HepG2 (cell line): ENCODE results near the gene NR2F1-AS1. TPM values are rescaled to one million over a fixed set of nuclear protein-coding genes. Genes with fewer than 3 reads are reported as not detected.
A peak's percentile ranks its signal among the peaks of the same experiment; 100 is the strongest.

Experiments
- ATAC-seq: fragments of 200-7000 bp; cut with Tn5 transposase; 3 replicates; pipeline ENCODE4 v1.9.1; 2020; ENCODE audit warnings: mild to moderate bottlenecking, moderate library complexity
- BruUV-seq: library from RNA; stranded (reverse); fragments of 400-500 nt; replicated peaks from 2 replicates; lab custom pipeline; 2021; lab: Mats Ljungman, UMichigan
- CTCF ChIA-PET: fragments of 300-600 bp; formaldehyde crosslinking; extraction: SDS; loops from one replicate; lab custom pipeline; 2021; ENCODE audit warnings: low total read pairs, inconsistent platforms, low intra/inter-chr PET ratio; lab: Yijun Ruan, JAX
- POLR2A ChIA-PET: fragments of 350-600 bp; sonication (Branson Sonifier 250); formaldehyde crosslinking; loops from one replicate; lab custom pipeline; 2020; ENCODE audit warnings: antibody characterized with exemption, inconsistent platforms; lab: Yijun Ruan, JAX
- DNase-seq: peaks from one replicate; pipeline ENCODE4 v3.0.0-alpha.2; 2015; ENCODE audit warnings: low spot score
- FAIRE-seq: peaks from 3 replicates; lab custom pipeline; 2011; peaks lifted over from hg19 to GRCh38; lab: Jason Lieb, UNC
- H2AFZ ChIP-seq: one replicate; pipeline ENCODE4 v1.6.1; 2011; ENCODE audit warnings: low read length, inconsistent platforms
- H3K27ac ChIP-seq: fragments of 300-600 bp; 3 replicates; pipeline ENCODE4 v1.8.0; 2011; ENCODE audit warnings: mixed run types, mild to moderate bottlenecking, mixed read lengths, low read length, inconsistent platforms; ENCODE audit not compliant: insufficient read depth; ENCODE audit errors: extremely low read length
- H3K27me3 ChIP-seq, 2 experiments: fragments of 200-600 bp in 1 of 2; 2 replicates in 1 of 2; 3 replicates in 1 of 2; pipeline versions ENCODE4 v1.6.0 to v1.8.0; 2011; ENCODE audit warnings: low read length in 2 of 2, mild to moderate bottlenecking in 2 of 2, moderate library complexity in 2 of 2, inconsistent platforms in 1 of 2; ENCODE audit not compliant: insufficient read depth in 2 of 2, control insufficient read depth in 1 of 2
- H3K36me3 ChIP-seq, 2 experiments: fragments of 200-600 bp in 1 of 2; replicated peaks in 1 of 2; 2 replicates in 1 of 2; 3 replicates in 1 of 2; pipeline versions ENCODE4 v1.5.1 to v1.8.0; 2011; ENCODE audit warnings: low read length in 2 of 2, inconsistent platforms in 1 of 2; ENCODE audit not compliant: insufficient read depth in 2 of 2, control insufficient read depth in 1 of 2
- H3K4me1 ChIP-seq: 2 replicates; pipeline ENCODE4 v1.5.1; 2012; ENCODE audit warnings: low read length, inconsistent platforms; ENCODE audit not compliant: insufficient read depth
- H3K4me2 ChIP-seq: 2 replicates; pipeline ENCODE4 v1.6.0; 2011; ENCODE audit warnings: low read depth, low read length, inconsistent platforms
- H3K4me3 ChIP-seq, 3 experiments: fragments of 200-600 bp in 1 of 3; sonication (generic), shearing (Covaris generic) in 1 of 3; replicated peaks in 1 of 3; 2 replicates each; pipeline ENCODE4 v1.5.1; 2011 to 2016; ENCODE audit warnings: low read length in 3 of 3, inconsistent platforms in 2 of 3, low read depth in 2 of 3, mild to moderate bottlenecking in 2 of 3, control low read depth in 1 of 3, mixed read lengths in 1 of 3; ENCODE audit not compliant: insufficient read depth in 1 of 3
- H3K79me2 ChIP-seq: one replicate; pipeline ENCODE4 v1.6.1; 2011; ENCODE audit warnings: low read length, inconsistent platforms; ENCODE audit not compliant: insufficient read depth
- H3K9ac ChIP-seq: 2 replicates; pipeline ENCODE4 v1.6.0; 2011; ENCODE audit warnings: mild to moderate bottlenecking, low read depth, low read length, inconsistent platforms; ENCODE audit not compliant: insufficient read depth
- H3K9me3 ChIP-seq: 2 replicates; pipeline ENCODE4 v1.5.1; 2012; ENCODE audit warnings: mild to moderate bottlenecking, low read length
- H4K20me1 ChIP-seq: 2 replicates; pipeline ENCODE4 v1.6.0; 2011; ENCODE audit warnings: inconsistent platforms, mild to moderate bottlenecking, low read length, moderate library complexity; ENCODE audit not compliant: insufficient read depth
- HNRNPH1 ChIP-seq: fragments of 200-400 bp; formaldehyde crosslinking; optimal IDR thresholded peaks from 2 replicates; pipeline ENCODE3; 2017; ENCODE audit warnings: mild to moderate bottlenecking, low read depth, low read length
- HNRNPL ChIP-seq: fragments of 200-400 bp; formaldehyde crosslinking; IDR thresholded peaks from 2 replicates; pipeline ENCODE4 v1.6.1; 2017; ENCODE audit warnings: mild to moderate bottlenecking, low read depth, low read length
- KDM2A ChIP-seq: sonication (generic); formaldehyde crosslinking; IDR thresholded peaks from 2 replicates; pipeline ENCODE4 v1.4.0; 2020; ENCODE audit warnings: low read depth, missing genetic modification reagents, borderline replicate concordance
- POLR2AphosphoS2 ChIP-seq: IDR thresholded peaks from 2 replicates; pipeline ENCODE4 v1.6.1; 2011; ENCODE audit warnings: low read depth, low read length, improper control_type of control experiment
- SRSF1 ChIP-seq: fragments of 200-400 bp; formaldehyde crosslinking; optimal IDR thresholded peaks from 2 replicates; pipeline ENCODE3; 2017; ENCODE audit warnings: mild to moderate bottlenecking, low read depth, low read length, moderate library complexity
- ZBTB3 ChIP-seq: sonication (generic); formaldehyde crosslinking; IDR thresholded peaks from 2 replicates; pipeline ENCODE4 v1.4.0; 2020; ENCODE audit warnings: low read depth, mild to moderate bottlenecking, moderate library complexity, missing genetic modification reagents, borderline replicate concordance
- ZFY ChIP-seq: sonication (generic); formaldehyde crosslinking; IDR thresholded peaks from 2 replicates; pipeline ENCODE4 v1.4.0; 2020; ENCODE audit warnings: missing genetic modification reagents
- ZNF207 ChIP-seq: fragments of 450-650 bp; IDR thresholded peaks from 2 replicates; pipeline ENCODE4 v1.6.1; 2016; ENCODE audit warnings: antibody characterized with exemption, borderline replicate concordance
- WGBS: methylation state at CpG from one replicate; pipeline ENCODE4 v1.1.6; 2017; ENCODE audit warnings: low lambda C conversion rate; 5-methylcytosine and 5-hydroxymethylcytosine counted together
- in situ Hi-C: cut with HindIII; loops from 2 replicates; pipeline ENCODE4 v1.10.0; 2017; ENCODE audit warnings: low pct_unique_long_range_greater_than_20kb; ENCODE audit not compliant: extremely low pct_ligation_motif_present
- intact Hi-C: fragments of 100-400 bp; cut with micrococcal nuclease; formaldehyde crosslinking; loops from one replicate; pipeline ENCODE4 v1.10.0; 2022; ENCODE audit not compliant: unreplicated experiment
- polyA plus RNA-seq, 8 experiments: library from polyadenylated mRNA; depleted of rRNA in 3 of 8; stranded (reverse) in 7 of 8; unstranded in 1 of 8; fragments of >200 nt; fragmentation: Illumina TruSeq in 4 of 8; extraction: Trizol in 4 of 8; gene quantifications; 2 replicates each; pipeline versions ENCODE4 v1.2.1 to v1.2.3, GENCODE V29; 2011 to 2016; ENCODE audit warnings: low read depth in 4 of 8, missing spikeins in 1 of 8, mixed read lengths in 1 of 8; ENCODE audit not compliant: insufficient read depth in 1 of 8
- total RNA-seq, 5 experiments: library from RNA; depleted of rRNA; stranded (reverse); fragments of >200 nt; fragmentation: Illumina TruSeq; extraction: Trizol; gene quantifications; 2 replicates each; pipeline ENCODE4 v1.2.3, GENCODE V29; 2016; ENCODE audit warnings: low read depth in 1 of 5
- TF ChIP-seq, protein P1 (sequence below): sonication (generic); formaldehyde crosslinking; IDR thresholded peaks from 2 replicates; pipeline ENCODE4 v1.5.0; 2020; ENCODE audit warnings: mild to moderate bottlenecking, missing genetic modification reagents, borderline replicate concordance
- TF ChIP-seq, protein P2 (sequence below): IDR thresholded peaks from 2 replicates; pipeline ENCODE4 v1.6.1; 2016
- TF ChIP-seq, protein P3 (sequence below): sonication (generic); formaldehyde crosslinking; IDR thresholded peaks from 2 replicates; pipeline ENCODE4 v1.8.1; 2023; ENCODE audit warnings: mild to moderate bottlenecking, moderate library complexity, missing genetic modification reagents
- TF ChIP-seq, protein P4 (sequence below): sonication (generic); formaldehyde crosslinking; IDR thresholded peaks from 2 replicates; pipeline ENCODE4 v1.4.0; 2020; ENCODE audit warnings: missing genetic modification reagents
- TF ChIP-seq, protein P5 (sequence below): sonication (generic); formaldehyde crosslinking; IDR thresholded peaks from 2 replicates; pipeline ENCODE4 v1.5.0; 2020; ENCODE audit warnings: missing genetic modification reagents, mild to moderate bottlenecking, borderline replicate concordance

The NR2F1-AS1 gene
- total and polyA plus RNA-seq, 2 of the 13 experiments (the other 11 are each of a cell fraction or from before 2014, with no cell fraction given): 2.8 TPM

DNA sequence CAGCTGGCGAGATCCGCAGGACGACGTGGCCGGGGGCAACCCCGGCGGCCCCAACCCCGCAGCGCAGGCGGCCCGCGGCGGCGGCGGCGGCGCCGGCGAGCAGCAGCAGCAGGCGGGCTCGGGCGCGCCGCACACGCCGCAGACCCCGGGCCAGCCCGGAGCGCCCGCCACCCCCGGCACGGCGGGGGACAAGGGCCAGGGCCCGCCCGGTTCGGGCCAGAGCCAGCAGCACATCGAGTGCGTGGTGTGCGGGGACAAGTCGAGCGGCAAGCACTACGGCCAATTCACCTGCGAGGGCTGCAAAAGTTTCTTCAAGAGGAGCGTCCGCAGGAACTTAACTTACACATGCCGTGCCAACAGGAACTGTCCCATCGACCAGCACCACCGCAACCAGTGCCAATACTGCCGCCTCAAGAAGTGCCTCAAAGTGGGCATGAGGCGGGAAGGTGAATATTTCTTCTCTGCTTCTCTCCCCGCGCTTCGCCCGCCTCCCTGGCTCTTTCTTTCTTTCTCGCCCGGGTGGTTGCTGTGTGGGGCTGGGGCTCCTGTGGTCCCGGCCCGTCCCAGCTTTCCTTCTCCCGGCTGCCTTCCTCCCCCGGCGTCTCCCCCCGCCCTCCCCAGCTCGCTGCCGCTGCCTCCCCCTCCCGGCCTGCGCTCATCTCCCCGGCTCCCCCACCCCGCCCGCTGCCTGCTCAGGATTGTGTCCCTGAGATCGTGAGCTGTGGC is 4.2 kb upstream of the NR2F1-AS1 start:
- DNase-seq: no peak
- ChIA-PET CTCF (no interaction called here), POLR2A (no interaction called here)
- BruUV-seq: no TSS peak
- H3K4me2 ChIP-seq: peak overlapping the region; percentile 71
- ATAC-seq: no peak
- peaks cover 36% of the 10 kb centered on the region for H3K4me1 ChIP-seq
- WGBS: under 1% methylated on average over 35 of the region's 70 CpGs
- H3K27ac ChIP-seq: peak overlapping the region; percentile 68
- H3K27me3 ChIP-seq: peaks cover 0 to 7% of the 10 kb centered on the region in 2 experiments; a peak in 1 of 5 replicates
- peaks cover 6 to 20% of the 10 kb centered on the region in 2 experiments; a peak in 3 of 5 replicates for H3K36me3 ChIP-seq
- no peak overlapping the region for H2AFZ ChIP-seq
- intact Hi-C loops: no loop called here
- H4K20me1 ChIP-seq: peaks cover 35% of the 10 kb centered on the region
- peak overlapping the region; percentile 82 for H3K9ac ChIP-seq
- in situ Hi-C loops: loop anchor here (10.0 kb wide), 1 partner anchor 330 kb away; no protein-coding TSS in a partner anchor
- no peak for FAIRE-seq
- H3K9me3 ChIP-seq: no peaks in the 10 kb centered on the region
- peak overlapping the region; percentile 72 to 96 (median 95) for H3K4me3 ChIP-seq
- peaks cover 54% of the 10 kb centered on the region for H3K79me2 ChIP-seq
- TF ChIP-seq ZNF207 (no peak), POLR2AphosphoS2 (no peak), ZFY (CRISPR knock-in tag) (peak; percentile 47), HNRNPH1 (no peak), KDM2A (0 out of 2 replicates have a peak, but pooled peaks have one; percentile 38), HNRNPL (0 out of 2 replicates have a peak, but pooled peaks have one; percentile 71), SRSF1 (peak; percentile 55), ZBTB3 (CRISPR knock-in tag) (no peak)
- TF ChIP-seq, protein P1, sequence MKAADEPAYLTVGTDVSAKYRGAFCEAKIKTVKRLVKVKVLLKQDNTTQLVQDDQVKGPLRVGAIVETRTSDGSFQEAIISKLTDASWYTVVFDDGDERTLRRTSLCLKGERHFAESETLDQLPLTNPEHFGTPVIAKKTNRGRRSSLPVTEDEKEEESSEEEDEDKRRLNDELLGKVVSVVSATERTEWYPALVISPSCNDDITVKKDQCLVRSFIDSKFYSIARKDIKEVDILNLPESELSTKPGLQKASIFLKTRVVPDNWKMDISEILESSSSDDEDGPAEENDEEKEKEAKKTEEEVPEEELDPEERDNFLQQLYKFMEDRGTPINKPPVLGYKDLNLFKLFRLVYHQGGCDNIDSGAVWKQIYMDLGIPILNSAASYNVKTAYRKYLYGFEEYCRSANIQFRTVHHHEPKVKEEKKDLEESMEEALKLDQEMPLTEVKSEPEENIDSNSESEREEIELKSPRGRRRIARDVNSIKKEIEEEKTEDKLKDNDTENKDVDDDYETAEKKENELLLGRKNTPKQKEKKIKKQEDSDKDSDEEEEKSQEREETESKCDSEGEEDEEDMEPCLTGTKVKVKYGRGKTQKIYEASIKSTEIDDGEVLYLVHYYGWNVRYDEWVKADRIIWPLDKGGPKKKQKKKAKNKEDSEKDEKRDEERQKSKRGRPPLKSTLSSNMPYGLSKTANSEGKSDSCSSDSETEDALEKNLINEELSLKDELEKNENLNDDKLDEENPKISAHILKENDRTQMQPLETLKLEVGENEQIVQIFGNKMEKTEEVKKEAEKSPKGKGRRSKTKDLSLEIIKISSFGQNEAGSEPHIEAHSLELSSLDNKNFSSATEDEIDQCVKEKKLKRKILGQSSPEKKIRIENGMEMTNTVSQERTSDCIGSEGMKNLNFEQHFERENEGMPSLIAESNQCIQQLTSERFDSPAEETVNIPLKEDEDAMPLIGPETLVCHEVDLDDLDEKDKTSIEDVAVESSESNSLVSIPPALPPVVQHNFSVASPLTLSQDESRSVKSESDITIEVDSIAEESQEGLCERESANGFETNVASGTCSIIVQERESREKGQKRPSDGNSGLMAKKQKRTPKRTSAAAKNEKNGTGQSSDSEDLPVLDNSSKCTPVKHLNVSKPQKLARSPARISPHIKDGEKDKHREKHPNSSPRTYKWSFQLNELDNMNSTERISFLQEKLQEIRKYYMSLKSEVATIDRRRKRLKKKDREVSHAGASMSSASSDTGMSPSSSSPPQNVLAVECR (CRISPR knock-in tag): 0 out of 2 replicates have a peak, but pooled peaks have one; percentile 10
- TF ChIP-seq, protein P2, sequence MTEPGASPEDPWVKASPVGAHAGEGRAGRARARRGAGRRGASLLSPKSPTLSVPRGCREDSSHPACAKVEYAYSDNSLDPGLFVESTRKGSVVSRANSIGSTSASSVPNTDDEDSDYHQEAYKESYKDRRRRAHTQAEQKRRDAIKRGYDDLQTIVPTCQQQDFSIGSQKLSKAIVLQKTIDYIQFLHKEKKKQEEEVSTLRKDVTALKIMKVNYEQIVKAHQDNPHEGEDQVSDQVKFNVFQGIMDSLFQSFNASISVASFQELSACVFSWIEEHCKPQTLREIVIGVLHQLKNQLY: no peak
- TF ChIP-seq, protein P3, sequence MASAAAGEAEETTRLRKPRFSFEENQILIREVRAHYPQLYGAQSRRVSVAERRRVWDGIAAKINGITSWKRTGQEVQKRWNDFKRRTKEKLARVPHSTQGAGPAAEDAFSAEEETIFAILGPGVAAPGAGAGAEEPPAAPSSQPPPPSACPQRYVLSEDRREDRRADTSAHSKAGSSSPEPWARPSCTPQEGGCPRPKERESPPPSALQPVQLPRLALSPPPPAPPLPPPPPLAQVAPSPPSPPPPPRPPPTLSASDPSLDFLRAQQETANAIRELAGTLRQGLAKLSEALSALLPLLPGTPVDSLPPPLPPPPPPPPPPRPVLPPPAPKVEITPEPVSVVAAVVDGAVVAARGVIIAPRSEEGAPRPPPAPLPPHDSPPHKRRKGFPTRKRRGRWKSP (CRISPR knock-in tag): no peak
- TF ChIP-seq, protein P4, sequence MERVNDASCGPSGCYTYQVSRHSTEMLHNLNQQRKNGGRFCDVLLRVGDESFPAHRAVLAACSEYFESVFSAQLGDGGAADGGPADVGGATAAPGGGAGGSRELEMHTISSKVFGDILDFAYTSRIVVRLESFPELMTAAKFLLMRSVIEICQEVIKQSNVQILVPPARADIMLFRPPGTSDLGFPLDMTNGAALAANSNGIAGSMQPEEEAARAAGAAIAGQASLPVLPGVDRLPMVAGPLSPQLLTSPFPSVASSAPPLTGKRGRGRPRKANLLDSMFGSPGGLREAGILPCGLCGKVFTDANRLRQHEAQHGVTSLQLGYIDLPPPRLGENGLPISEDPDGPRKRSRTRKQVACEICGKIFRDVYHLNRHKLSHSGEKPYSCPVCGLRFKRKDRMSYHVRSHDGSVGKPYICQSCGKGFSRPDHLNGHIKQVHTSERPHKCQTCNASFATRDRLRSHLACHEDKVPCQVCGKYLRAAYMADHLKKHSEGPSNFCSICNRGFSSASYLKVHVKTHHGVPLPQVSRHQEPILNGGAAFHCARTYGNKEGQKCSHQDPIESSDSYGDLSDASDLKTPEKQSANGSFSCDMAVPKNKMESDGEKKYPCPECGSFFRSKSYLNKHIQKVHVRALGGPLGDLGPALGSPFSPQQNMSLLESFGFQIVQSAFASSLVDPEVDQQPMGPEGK (CRISPR knock-in tag): peak; percentile 67
- TF ChIP-seq, protein P5, sequence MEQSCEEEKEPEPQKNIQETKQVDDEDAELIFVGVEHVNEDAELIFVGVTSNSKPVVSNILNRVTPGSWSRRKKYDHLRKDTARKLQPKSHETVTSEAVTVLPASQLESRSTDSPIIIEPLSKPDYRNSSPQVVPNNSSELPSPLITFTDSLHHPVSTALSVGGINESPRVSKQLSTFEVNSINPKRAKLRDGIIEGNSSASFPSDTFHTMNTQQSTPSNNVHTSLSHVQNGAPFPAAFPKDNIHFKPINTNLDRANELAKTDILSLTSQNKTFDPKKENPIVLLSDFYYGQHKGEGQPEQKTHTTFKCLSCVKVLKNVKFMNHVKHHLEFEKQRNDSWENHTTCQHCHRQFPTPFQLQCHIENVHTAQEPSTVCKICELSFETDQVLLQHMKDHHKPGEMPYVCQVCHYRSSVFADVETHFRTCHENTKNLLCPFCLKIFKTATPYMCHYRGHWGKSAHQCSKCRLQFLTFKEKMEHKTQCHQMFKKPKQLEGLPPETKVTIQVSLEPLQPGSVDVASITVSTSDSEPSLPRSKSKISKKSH: no peak
